GM21619 (cell line): ENCODE results near the gene SPTBN5.

Source experiments
- ATAC-seq: cut with Tn5 transposase; IDR thresholded peaks from one replicate; pipeline ENCODE4 v1.9.1; 2021; ENCODE audit not compliant: unreplicated experiment

Gene SPTBN5

GRCh38 chr15:41809121-41809520 is 84.7 kb downstream of the SPTBN5 start:
- ATAC-seq = no peak

GRCh38 chr15:41806291-41807181 is 87.3 kb downstream of the SPTBN5 start:
- ATAC-seq = no peak

- no peak for ATAC-seq
Observed at GRCh38 chr15:41805711-41806110, 88.1 kb downstream of the SPTBN5 start.

- no peak for ATAC-seq
Observed at GRCh38 chr15:41804916-41805666, 88.8 kb downstream of the SPTBN5 start.

GRCh38 chr15:41804361-41804760 is 89.5 kb downstream of the SPTBN5 start:
- no peak for ATAC-seq

- no peak for ATAC-seq
Observed at GRCh38 chr15:41801850-41802455, 91.9 kb downstream of the SPTBN5 start.

- no peak for ATAC-seq
Observed at GRCh38 chr15:41801185-41801584, 92.7 kb downstream of the SPTBN5 start.

- peak; percentile 50 for ATAC-seq
Observed at GRCh38 chr15:41799488-41799805, 94.4 kb downstream of the SPTBN5 start.

GRCh38 chr15:41798607-41799487 is 95.0 kb downstream of the SPTBN5 start:
- ATAC-seq = peak; percentile 43
